Duodenal mucosa (tissue), 2 donors: ENCODE results near the gene RAB11B.
"Not testable (repeated sequence)": the region's sequence is repeated elsewhere in the genome, so short reads cannot be mapped to it uniquely, and the experiment has no call there.

ENCODE experiments used
- H3K27ac ChIP-seq: one replicate; pipeline ENCODE4 v1.7.0; 2013; ENCODE audit warnings: low read depth, low read length
- H3K27me3 ChIP-seq, 2 donors: one replicate each; pipeline ENCODE4 v1.7.0; 2013; ENCODE audit warnings: low read length in 2 of 2, control low read depth in 1 of 2; ENCODE audit not compliant: insufficient read depth in 2 of 2, control insufficient read depth in 1 of 2
- H3K36me3 ChIP-seq, 2 donors: one replicate each; pipeline ENCODE4 v1.7.0; 2013; ENCODE audit warnings: low read length in 2 of 2, control low read depth in 1 of 2; ENCODE audit not compliant: insufficient read depth in 2 of 2, control insufficient read depth in 1 of 2
- H3K4me1 ChIP-seq, 2 donors: one replicate each; pipeline ENCODE4 v1.7.0; 2013; ENCODE audit warnings: low read length in 2 of 2, control low read depth in 1 of 2; ENCODE audit not compliant: insufficient read depth in 2 of 2, control insufficient read depth in 1 of 2
- H3K4me3 ChIP-seq, 2 donors: one replicate each; pipeline ENCODE4 v1.7.0; 2013; ENCODE audit warnings: low read length in 2 of 2, low read depth in 1 of 2
- H3K9ac ChIP-seq, 2 donors: one replicate each; pipeline ENCODE4 v1.7.0; 2013; ENCODE audit warnings: low read length in 2 of 2, low read depth in 1 of 2
- H3K9me3 ChIP-seq, 2 donors: one replicate each; pipeline ENCODE4 v1.7.0; 2013; ENCODE audit warnings: low read length in 2 of 2, control low read depth in 1 of 2; ENCODE audit not compliant: control insufficient read depth in 1 of 2

Gene RAB11B

GRCh38 chr19:8389891-8390616 is at the start of gene RAB11B:
TSS of gene RAB11B (plus strand) at chr19:8390360. CDS start at chr19:8390417, 57 bp downstream.
- Histone ChIP-seq H3K27ac (peak within 1 kb of the TSS; percentile 100), H3K9ac (peak within 1 kb of the TSS; percentile 88 to 94), H3K36me3 (no peaks in the 10 kb centered on the region), H3K27me3 (no peaks in the 10 kb centered on the region), H3K4me1 (peaks cover 22 to 23% of the 10 kb centered on the region in 2 donors), H3K9me3 (no peaks in the 10 kb centered on the region), H3K4me3 (peak within 1 kb of the TSS; percentile 77 to 81)

- not testable (repeated sequence) for H3K4me1 ChIP-seq, H3K9me3 ChIP-seq, H3K9ac ChIP-seq, H3K36me3 ChIP-seq, H3K4me3 ChIP-seq
- H3K27ac ChIP-seq, result peak overlapping the region; percentile 20
- H3K27me3 ChIP-seq, result peaks cover 9 to 27% of the 10 kb centered on the region in 2 donors
These were observed 48.7 kb upstream of the RAB11B start for GRCh38 chr19:8341504-8341903.

- no peaks in the 10 kb centered on the region for H3K36me3 ChIP-seq
- H3K4me1 ChIP-seq, result peaks cover 0 to 9% of the 10 kb centered on the region in 2 donors
- no peak overlapping the region for H3K9ac ChIP-seq
- H3K9me3 ChIP-seq, result no peaks in the 10 kb centered on the region
- H3K27ac ChIP-seq, result no peak overlapping the region
- H3K4me3 ChIP-seq, result no peak overlapping the region
- peaks cover 9 to 24% of the 10 kb centered on the region in 2 donors for H3K27me3 ChIP-seq
These were observed 47.9 kb upstream of the RAB11B start for GRCh38 chr19:8342316-8342683.

DNA sequence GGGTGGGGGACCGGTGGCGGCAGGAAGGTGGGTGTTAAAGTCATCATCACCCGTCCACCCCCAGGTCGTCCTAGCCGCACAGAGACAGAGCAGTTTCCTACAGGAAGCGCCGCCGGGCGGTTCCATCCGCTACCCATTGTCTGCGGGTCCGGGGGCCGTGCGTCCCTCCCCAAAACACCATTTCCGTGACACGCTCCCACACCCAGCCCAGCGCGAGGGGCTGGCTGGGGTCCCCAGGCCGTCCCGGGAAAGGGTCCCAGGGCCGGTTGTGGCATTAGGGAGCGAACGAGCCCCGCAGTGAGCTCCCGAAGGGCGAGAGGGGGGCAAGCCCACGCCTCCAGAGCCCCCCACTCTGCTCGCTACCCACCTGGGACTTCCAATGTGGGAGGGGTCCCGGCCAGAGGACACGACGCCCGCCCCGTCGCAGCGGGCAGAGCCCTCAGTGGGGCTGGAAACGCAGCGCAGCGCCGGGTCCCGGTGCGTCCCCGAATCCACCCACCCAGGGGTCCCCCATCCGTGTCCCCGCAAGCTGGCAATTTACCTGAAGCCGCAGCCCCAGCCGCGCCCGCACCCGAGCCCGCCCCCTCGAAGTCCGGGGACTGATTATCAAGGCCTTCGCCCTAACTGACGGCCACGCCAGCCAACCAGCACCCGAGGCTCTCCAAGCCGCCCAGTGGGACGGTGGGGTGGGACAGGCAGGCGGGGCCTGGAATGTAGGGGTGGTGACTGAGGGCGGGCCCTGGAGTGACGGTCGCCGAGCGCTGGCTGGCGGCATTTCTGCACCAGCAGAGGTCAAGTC is 47.3 kb upstream of the RAB11B start, which contains the start of gene KANK3:
Gene KANK3, minus strand, starts transcription at position 579 of the 799 bp plus-strand sequence. CDS start 5,434 bp downstream, outside the sequence.
- no peaks in the 10 kb centered on the region for H3K36me3 ChIP-seq
- peak within 1 kb of the TSS; percentile 46 for H3K27ac ChIP-seq
- H3K4me1 ChIP-seq, result peaks cover 0 to 9% of the 10 kb centered on the region in 2 donors
- peak within 1 kb of the TSS; percentile 52 to 64 for H3K4me3 ChIP-seq
- no peaks in the 10 kb centered on the region for H3K9me3 ChIP-seq
- peak within 1 kb of the TSS; percentile 37 to 43 for H3K9ac ChIP-seq
- H3K27me3 ChIP-seq, result peaks cover 9 to 21% of the 10 kb centered on the region in 2 donors

DNA sequence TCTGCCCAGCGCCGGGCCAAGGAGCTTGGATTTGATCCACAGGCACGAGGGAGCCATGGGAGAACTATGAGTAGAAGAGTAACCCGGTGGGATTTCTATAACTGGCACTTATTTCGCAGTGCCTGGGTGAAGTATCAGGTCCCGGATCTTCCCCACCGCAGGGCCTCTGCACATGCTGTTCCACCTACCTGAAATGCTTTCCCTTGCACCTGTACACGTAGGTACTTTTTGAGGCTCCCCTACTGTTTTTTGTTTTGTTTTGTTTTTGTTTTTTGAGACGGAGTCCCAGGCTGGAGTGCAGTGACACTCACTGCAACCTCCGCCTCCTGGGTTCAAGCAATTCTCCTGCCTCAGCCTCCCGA is 46.7 kb upstream of the RAB11B start:
- peaks cover 9 to 21% of the 10 kb centered on the region in 2 donors for H3K27me3 ChIP-seq
- no peak overlapping the region for H3K9ac ChIP-seq
- no peaks in the 10 kb centered on the region for H3K36me3 ChIP-seq
- no peaks in the 10 kb centered on the region for H3K9me3 ChIP-seq
- H3K4me1 ChIP-seq, result peaks cover 0 to 9% of the 10 kb centered on the region in 2 donors
- H3K27ac ChIP-seq, result no peak overlapping the region
- peak overlapping the region; percentile 47 to 57 for H3K4me3 ChIP-seq

GRCh38 chr19:8349629-8350372 is 40.4 kb upstream of the RAB11B start:
- H3K27me3 ChIP-seq, H3K4me3 ChIP-seq, H3K9ac ChIP-seq, H3K4me1 ChIP-seq, H3K9me3 ChIP-seq, H3K27ac ChIP-seq, H3K36me3 ChIP-seq: not testable (repeated sequence)

GRCh38 chr19:8352134-8352827 is 37.9 kb upstream of the RAB11B start:
- Histone ChIP-seq H3K36me3 (no peaks in the 10 kb centered on the region), H3K9me3 (no peaks in the 10 kb centered on the region), H3K27ac (no peak overlapping the region), H3K9ac (no peak overlapping the region), H3K4me1 (peaks cover 8 to 14% of the 10 kb centered on the region in 2 donors), H3K4me3 (no peak overlapping the region), H3K27me3 (peaks cover 0 to 3% of the 10 kb centered on the region in 2 donors)

GRCh38 chr19:8352845-8353244 is 37.3 kb upstream of the RAB11B start:
- not testable (repeated sequence) for H3K9me3 ChIP-seq, H3K9ac ChIP-seq, H3K27me3 ChIP-seq, H3K27ac ChIP-seq, H3K4me3 ChIP-seq, H3K36me3 ChIP-seq
- H3K4me1 ChIP-seq, result peaks cover 8 to 14% of the 10 kb centered on the region in 2 donors

GRCh38 chr19:8355631-8356402 is 34.3 kb upstream of the RAB11B start:
- H3K27me3 ChIP-seq, result peaks cover 0 to 3% of the 10 kb centered on the region in 2 donors
- no peaks in the 10 kb centered on the region for H3K9me3 ChIP-seq
- H3K27ac ChIP-seq, result no peak overlapping the region
- H3K4me1 ChIP-seq, result peaks cover 8 to 14% of the 10 kb centered on the region in 2 donors
- no peak overlapping the region for H3K9ac ChIP-seq
- no peak overlapping the region for H3K4me3 ChIP-seq
- H3K36me3 ChIP-seq, result no peaks in the 10 kb centered on the region
